GM21786 (cell line): Measurements from ENCODE around the gene PTPN13.

Source experiments
- ATAC-seq: cut with Tn5 transposase; IDR thresholded peaks from one replicate; pipeline ENCODE4 v1.9.1; 2021; ENCODE audit not compliant: unreplicated experiment

Gene PTPN13

DNA sequence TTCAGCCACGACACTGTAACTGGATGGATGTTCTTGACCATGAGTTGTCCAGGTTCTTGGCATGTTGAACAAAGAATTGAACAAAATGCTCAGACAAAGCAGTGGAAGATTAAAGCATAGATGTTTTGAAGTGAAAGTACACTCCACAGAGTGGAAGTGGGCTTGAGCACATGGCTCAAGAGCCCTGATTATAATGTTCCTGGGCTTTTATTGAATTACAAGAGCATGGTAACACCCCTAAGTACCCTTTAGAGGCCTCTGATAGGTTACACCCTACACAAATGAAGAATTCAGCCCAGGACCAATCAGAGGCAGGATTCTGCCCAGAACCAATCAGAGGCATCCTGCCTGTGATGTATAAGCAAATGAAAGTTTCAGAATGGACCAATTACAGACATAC, 221.5 kb downstream of the PTPN13 start:
- no peak for ATAC-seq

GRCh38 chr4:86816501-86817273, 222.6 kb downstream of the PTPN13 start:
- no peak for ATAC-seq

DNA sequence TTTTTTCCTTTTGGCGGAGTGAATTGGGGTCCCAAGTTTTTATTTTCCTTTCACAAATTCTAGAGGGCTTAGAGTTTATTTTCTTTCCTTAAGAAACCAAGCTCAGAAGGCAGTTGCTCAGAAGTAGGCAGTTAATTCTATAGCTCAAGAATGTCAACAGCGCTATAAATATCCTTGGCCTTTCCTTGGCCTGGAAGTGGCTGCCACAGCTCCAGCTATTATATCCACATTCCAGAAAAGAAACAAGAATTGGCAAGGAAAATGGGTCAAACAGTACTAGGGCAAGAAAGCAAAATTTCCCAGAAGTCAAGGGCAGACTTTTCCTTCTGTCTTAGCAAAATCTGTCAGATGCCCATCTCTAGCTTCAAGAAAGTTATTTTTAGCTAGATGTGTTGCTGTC, 224.1 kb downstream of the PTPN13 start:
- no peak for ATAC-seq

- no peak for ATAC-seq
Observed at GRCh38 chr4:86818841-86819240, 224.7 kb downstream of the PTPN13 start.

DNA sequence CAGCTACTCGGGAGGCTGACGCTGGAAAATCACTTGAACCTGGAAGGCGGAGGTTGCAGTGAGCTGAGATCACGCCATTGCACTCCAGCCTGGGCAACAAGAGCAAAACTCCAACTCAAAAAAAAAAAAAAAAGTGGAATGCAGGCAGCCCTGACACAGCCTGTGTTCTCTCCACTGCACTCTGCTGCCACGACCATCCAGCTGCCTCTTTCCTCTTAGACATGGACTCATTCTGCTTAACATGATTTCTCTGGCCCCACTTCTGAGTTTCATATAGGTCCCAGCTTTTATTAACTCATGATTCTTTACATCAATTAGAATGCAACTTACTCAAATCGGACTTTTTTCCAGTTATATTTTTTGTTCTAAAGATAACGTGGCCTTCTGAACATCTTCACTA, 225.4 kb downstream of the PTPN13 start:
- no peak for ATAC-seq

DNA sequence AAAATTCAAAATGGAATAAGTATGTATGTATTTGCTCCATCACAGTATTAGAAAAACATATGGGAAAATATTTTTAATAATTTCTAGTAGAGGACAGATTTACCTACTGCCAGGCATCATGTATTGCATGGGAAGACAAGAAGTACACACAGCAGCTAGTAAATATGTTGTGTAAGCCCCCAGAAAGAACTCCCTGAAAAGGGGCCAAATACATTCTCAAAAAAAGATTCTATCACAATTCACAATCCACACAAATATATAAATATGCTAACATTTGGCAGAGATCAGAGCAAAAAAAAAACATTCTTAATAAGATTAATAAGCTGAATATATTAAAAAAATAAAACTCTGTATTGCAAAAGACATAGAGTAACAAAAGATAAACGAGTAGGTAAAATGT, 227.0 kb downstream of the PTPN13 start:
- no peak for ATAC-seq

- ATAC-seq = no peak
Observed at GRCh38 chr4:86822136-86822535, 228.0 kb downstream of the PTPN13 start.

DNA sequence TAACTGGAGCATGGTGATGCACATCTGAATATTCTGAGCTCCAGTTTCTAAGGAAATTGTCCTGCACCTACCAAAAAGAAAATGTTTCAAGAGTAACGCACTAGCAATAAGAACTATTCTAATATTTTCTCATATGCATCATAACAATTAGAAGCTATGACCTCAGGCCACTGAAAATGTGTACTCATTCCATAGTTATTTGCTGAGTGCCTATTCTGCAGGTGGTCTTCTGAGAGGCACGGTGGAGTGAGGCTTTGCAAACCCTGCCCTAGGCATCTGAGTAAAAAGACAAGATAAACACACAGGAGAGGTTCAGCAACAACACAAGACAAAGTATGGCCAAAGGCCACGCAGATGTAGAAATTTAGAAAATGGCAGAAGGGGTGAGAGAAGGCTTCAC, 231.4 kb downstream of the PTPN13 start:
- ATAC-seq = no peak

DNA sequence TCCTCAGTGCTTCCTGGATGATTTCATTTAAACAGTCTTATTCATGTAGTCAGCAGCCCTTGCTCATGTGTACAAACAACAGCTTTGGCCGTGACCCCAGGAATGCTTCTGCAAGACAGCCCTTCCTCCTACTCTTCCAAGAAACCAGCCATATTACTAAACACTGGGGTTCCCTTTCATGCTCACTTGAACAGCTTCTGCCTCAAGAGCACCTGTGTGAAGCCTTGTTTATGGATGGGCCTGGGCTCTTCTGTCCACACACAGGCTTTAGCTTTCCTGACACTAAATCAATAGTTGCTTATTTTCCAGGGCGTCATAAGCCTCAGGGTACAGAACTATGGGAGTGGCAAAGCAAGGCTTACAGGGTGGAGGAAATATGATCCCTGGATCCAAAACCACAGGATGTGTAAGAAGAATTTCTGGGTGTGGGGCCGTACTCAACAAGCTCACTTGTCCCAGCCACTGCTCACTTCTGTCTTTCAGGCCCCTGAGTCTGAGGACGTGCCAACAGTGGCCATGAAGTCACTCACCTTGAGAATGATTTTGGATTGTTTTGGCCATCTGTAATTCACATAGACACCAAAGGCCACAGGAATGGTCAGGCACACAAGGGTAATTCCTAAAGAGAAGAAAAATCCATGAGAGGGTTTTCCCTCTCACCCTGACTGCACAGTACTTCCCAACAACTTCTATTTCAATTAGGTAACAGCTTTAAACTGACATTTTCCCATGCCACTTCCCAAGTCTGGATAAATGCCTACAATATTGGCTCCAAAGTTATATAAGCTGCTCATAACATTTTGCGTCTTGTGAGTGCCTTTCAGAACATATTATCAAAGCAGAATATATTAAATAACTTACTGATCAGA, 237.4 kb downstream of the PTPN13 start:
- no peak for ATAC-seq

GRCh38 chr4:86833615-86834014, 239.5 kb downstream of the PTPN13 start:
- no peak for ATAC-seq

DNA sequence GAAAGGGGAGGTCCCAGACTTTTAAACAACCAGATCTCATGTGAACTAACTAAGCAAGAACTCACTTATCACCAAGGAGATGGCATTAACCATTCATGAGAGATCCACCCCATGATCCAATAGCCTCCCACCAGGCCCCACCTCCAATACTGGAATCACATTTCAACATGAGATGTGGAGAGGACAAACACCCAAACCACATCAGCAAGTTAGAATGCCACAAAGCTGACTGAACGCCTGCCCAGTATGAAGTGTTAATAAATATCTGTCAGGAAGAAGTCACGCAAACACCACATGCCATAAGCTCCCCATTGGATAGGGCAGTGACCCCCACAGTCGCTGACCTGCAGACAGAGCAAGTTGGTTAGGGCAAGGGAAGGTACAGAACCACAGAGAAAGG, 240.8 kb downstream of the PTPN13 start:
- ATAC-seq = no peak

DNA sequence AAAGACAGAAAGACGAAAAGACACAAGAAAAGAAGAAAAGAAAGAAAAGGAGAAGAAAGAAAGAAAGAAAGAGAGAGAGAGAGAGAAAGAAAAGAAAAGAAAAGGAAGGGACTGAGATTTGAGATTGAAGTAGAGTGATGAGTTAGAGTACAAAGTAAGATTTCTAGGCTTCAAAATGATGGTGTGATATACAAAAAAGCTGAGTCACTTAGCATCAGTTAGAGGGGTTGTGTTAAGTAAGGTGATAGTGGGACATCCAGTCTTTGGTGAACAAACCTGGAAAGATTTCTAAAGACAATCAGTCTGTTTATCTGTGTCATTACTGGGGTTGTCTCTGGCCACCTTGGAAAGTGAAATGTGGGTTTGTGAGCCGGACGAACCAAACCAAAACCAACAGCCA, 241.6 kb downstream of the PTPN13 start:
- ATAC-seq = no peak

DNA sequence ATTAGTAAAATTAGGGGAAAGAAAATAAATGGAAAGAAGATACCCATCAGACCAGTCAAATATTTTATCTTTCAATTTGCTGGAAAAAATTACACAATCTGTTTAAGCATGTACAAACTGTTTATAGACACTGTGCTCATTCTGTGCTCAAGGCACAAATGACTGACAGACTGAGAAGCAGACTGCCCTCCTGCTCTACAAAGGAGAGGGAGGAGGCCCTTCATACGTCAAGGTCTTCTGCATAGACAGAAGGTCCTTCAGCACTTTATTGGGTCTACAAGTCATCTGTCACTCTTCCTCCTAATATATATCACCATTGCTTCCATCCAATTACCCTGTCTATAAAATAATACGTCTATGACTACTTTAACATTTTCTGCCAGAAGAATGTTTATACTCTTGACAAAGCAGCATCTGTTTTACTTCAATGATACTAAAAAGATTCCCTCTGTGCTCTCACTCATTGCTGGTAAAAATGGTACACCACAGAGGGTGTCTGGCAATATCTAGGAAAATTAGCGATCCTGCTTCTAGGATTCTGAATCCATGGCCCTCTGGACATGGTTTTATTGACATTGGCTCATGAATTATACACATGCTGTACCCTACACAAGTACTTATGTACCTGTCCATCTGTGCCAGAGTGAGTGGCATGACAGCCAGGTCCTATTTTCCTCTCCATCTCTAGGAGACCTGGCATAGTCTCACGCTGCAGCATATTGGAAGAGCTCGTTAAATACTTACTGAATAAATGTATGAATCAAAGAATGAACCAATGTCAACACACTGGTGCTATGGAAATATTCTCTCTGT, 243.8 kb downstream of the PTPN13 start:
- no peak for ATAC-seq

DNA sequence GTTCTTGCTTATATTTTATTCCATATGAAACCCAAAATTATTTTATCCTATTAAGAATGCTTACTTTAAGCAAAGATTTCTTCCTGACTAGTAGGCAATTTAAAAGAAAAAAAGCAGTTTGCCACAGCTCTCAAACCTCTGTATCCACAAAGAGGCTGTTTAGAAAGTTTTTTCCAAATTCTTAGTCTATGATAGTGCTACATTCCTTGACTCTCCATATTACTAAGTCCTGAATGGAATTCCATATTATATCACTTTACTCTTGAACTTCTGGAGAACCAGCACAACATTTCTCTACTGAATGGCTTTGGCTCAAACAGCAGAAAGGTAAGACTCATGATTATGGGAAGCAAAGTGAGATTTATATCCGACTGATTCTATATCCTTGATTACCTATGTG, 246.7 kb downstream of the PTPN13 start:
- no peak for ATAC-seq

- ATAC-seq = no peak
Observed at GRCh38 chr4:86841309-86841708, 247.2 kb downstream of the PTPN13 start.

DNA sequence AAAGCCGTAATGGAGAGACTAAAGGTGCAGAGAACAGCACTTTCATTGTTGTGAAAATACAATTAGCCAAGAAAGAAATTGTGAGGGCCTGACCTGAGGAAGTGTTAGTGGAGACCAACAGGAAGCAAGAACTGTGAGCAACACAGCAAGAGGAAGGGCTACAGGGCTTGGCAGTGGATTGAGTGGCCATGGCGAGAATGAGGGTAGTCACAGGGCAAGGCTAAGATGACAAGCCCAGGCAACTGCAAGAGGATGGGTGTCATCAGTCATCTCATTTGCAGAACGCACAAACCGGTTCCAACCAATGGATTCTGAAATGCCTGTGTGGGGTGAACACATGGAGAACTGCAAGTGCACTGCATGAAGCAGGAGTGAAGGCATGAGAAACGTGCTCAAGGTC, 251.5 kb downstream of the PTPN13 start:
- ATAC-seq = no peak

- ATAC-seq = no peak
Observed at GRCh38 chr4:86846921-86847320, 252.8 kb downstream of the PTPN13 start.

DNA sequence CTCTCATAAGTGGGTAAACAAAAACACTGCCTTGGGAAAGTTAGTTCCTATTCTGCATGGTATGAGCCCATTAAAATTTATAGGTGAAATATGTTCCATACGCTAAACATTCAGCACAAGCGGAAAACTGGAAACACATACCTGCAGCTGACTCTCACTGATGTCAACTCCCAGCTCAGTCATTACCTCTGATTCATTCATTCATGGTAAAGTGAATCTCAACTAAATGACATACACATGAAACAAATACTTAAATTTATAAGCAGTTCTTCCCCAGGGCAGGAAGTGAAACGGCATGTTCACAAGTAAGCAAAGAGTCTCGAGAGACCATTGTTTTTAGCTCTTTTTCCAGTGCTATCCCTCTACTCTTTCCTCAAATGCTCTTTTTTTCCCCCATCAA, 253.5 kb downstream of the PTPN13 start:
- no peak for ATAC-seq

DNA sequence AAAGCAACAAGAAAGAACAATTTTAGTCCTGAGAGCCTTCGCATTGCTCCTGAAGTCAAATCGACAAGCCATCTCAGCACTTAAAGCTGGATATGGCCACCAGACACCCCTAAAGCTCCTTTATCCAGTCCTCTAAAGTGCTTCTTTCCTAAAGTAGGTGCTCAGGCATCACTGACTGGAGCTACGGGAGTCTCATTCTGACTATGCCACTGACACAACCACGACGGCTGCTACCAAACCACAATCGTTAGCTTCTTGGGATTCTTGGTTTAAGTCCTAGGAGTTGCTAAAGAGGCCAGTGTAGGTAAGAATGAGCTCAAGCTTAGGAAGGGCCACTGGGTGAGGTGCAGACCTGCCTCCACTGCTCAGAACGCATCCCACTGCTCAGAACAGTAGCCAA, 254.0 kb downstream of the PTPN13 start:
- ATAC-seq = no peak

GRCh38 chr4:86848732-86849619, 254.9 kb downstream of the PTPN13 start, which contains the start of gene SLC10A6:
Gene SLC10A6, minus strand, starts transcription at chr4:86849384. Its CDS starts 269 bp downstream, at chr4:86849115.
- no peak for ATAC-seq
